ENCODE results near the gene HYCC1. TPM values are rescaled to one million over a fixed set of nuclear protein-coding genes. Genes with fewer than 3 reads are reported as not detected.

Gene HYCC1
- total and polyA plus RNA-seq, 2 donors (not counting 3 experiments of a cell fraction or from before 2014, with no cell fraction given), result 14.5 to 51.8 TPM

Other genes with a start within 250 kb of the HYCC1 start
- gene TOMM7, start 191.3 kb downstream of the HYCC1 start, total RNA-seq, result 185 and 200 TPM in 2 replicates
- 293 and 528 TPM in 2 replicates for gene TOMM7, start 191.3 kb downstream of the HYCC1 start, polyA plus RNA-seq
- 29.0 and 32.1 TPM in 2 replicates for gene KLHL7, start 91.7 kb upstream of the HYCC1 start, total RNA-seq
- gene KLHL7, start 91.7 kb upstream of the HYCC1 start, polyA plus RNA-seq, result 13.7 and 21.3 TPM in 2 replicates
- 38.6 and 40.0 TPM in 2 replicates for gene NUP42, start 167.9 kb upstream of the HYCC1 start, total RNA-seq
- gene NUP42, start 167.9 kb upstream of the HYCC1 start, polyA plus RNA-seq, result 31.5 and 34.3 TPM in 2 replicates
- gene GPNMB, start 232.6 kb upstream of the HYCC1 start, total RNA-seq, result 0.33 and 0.35 TPM in 2 replicates
- gene GPNMB, start 232.6 kb upstream of the HYCC1 start, polyA plus RNA-seq, result 0.29 TPM in 2 replicates

All from endothelial cell of umbilical vein (primary cell).